Measurements from ENCODE around the gene ZRANB2. TPM values are rescaled to one million over a fixed set of nuclear protein-coding genes. Genes with fewer than 3 reads are reported as not detected.
A peak's percentile ranks its signal among the peaks of the same experiment; 100 is the strongest.

ZRANB2 gene
- total and polyA plus RNA-seq, 2 experiments from 2014 or later, result 29.3 to 76.7 TPM

DNA sequence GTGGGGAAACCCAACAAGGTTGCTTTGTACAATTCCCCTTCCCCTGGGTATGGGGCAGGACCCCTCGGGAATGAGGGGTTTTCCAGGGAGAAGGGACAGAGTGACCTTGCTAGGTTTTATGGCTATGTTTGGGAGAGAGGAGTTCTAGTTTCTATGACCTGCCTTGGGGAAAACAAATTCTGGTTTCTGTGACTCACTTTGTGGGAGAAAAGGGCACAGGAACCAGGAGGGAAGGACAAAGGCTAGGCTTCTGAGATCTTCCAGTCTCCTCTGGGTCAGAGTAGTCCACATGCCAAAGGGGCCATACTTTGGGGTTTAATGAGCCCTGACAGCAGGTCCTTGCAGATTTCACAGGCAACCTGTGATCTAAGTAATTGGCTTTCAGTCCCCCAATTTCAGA lies 27.7 kb downstream of the ZRANB2 start:
- TF ChIP-seq EZH2 (IDR thresholded peaks at IDR 0.05; ENCODE audit: insufficient read depth, poor library complexity, severe bottlenecking), result no peak
- no peak for TF ChIP-seq EZH2phosphoT487 (IDR thresholded peaks at IDR 0.05; ENCODE audit: insufficient read depth, low read depth)
- in situ Hi-C loops (cut with MboI), result loop anchor here (5.0 to 10.0 kb wide), 2 partner anchors 368 to 526 kb away; no protein-coding TSS in a partner anchor
- WGBS, 2 experiments (ENCODE audit: low coverage in 1 of 2, low lambda C conversion rate in 2 of 2, missing lambda C conversion rate in 2 of 2), result 44 to 45% methylated on average over 1 of the region's 1 CpG

DNA sequence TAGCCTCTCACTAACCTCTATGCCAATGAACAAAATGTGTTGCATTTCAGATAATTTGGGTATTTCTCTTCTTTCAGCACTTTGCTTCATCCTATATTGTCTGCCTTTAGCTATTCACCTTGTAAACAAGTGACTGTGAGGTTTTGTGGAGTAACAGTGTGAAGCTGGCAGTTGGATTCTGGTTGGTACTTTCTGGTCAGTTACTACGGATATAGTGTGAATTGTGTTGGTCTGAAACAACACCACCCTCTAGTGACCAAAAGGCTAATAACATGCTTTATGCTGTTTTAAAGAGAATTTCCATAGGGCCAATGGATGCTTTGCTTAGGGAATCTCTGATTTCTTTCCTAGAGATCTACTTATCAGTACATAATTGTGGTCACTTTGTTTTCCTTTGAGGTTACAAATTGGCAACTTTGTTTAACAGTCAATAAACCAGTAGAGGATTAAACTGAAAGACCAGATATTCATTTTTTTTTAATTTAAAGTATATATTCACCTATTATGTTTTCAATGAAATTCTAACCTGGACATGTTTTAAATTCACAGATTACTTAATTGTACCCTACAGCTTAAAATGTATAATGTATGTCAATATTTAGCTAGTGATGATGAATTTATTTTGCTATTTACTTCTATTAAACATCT lies 30.8 kb downstream of the ZRANB2 start:
- H3K4me3 ChIP-seq, result no peak overlapping the region
- H3K36me3 ChIP-seq (ENCODE audit: low read depth), result no peaks in the 10 kb centered on the region
- in situ Hi-C loops (cut with MboI), result loop anchor here (5.0 to 10.0 kb wide), 3 partner anchors 365 to 615 kb away; no protein-coding TSS in a partner anchor
- no peak overlapping the region for H3K27ac ChIP-seq
- TF ChIP-seq EZH2phosphoT487 (IDR thresholded peaks at IDR 0.05; ENCODE audit: insufficient read depth, low read depth) (no peak), EZH2 (IDR thresholded peaks at IDR 0.05; ENCODE audit: insufficient read depth, poor library complexity, severe bottlenecking) (no peak)
- peaks cover 22% of the 10 kb centered on the region; the same call in 1 of the 2 replicates for H3K27me3 ChIP-seq (replicated peaks; ENCODE audit: insufficient read depth)
- H3F3A ChIP-seq (ENCODE audit: insufficient read depth), result 0 out of 2 replicates have a peak, but pooled peaks cover 6% of the 10 kb centered on the region
- DNase-seq, result peak; percentile 75
- no peak overlapping the region for H2AFZ ChIP-seq
- no peaks in the 10 kb centered on the region for H3K9me3 ChIP-seq (ENCODE audit: low read depth)
- WGBS, 2 experiments (ENCODE audit: low coverage in 1 of 2, low lambda C conversion rate in 2 of 2, missing lambda C conversion rate in 2 of 2), result 0 to 6% methylated on average over 1 of the region's 1 CpG
- H4K20me1 ChIP-seq (ENCODE audit: insufficient read depth), result no peaks in the 10 kb centered on the region
- H3K4me1 ChIP-seq (ENCODE audit: insufficient read depth), result no peaks in the 10 kb centered on the region
- no peaks in the 10 kb centered on the region for H3K79me2 ChIP-seq (ENCODE audit: insufficient read depth)
- no peaks in the 10 kb centered on the region for H3K9me2 ChIP-seq (ENCODE audit: insufficient read depth)
- no peak overlapping the region for H3K9ac ChIP-seq
- H3K4me2 ChIP-seq (ENCODE audit: unreplicated experiment), result no peak overlapping the region

More for the DNA sequence above, 27.7 kb downstream of the ZRANB2 start:
- H2AFZ ChIP-seq, result no peak overlapping the region
- H4K20me1 ChIP-seq (ENCODE audit: insufficient read depth), result no peaks in the 10 kb centered on the region
- DNase-seq, result no peak
- no peak overlapping the region for H3K4me3 ChIP-seq
- H3F3A ChIP-seq (ENCODE audit: insufficient read depth), result peaks cover 35% of the 10 kb centered on the region
- no peak overlapping the region for H3K9ac ChIP-seq
- H3K79me2 ChIP-seq (ENCODE audit: insufficient read depth), result no peaks in the 10 kb centered on the region
- no peaks in the 10 kb centered on the region for H3K9me3 ChIP-seq (ENCODE audit: low read depth)
- H3K4me2 ChIP-seq (ENCODE audit: unreplicated experiment), result no peak overlapping the region
- H3K4me1 ChIP-seq (ENCODE audit: insufficient read depth), result no peaks in the 10 kb centered on the region
- H3K9me2 ChIP-seq (ENCODE audit: insufficient read depth), result no peaks in the 10 kb centered on the region
- H3K27ac ChIP-seq, result no peak overlapping the region
- H3K36me3 ChIP-seq (ENCODE audit: low read depth), result peaks cover 10% of the 10 kb centered on the region; the same call in 1 of the 2 replicates
- peaks cover 5% of the 10 kb centered on the region; the same call in 1 of the 2 replicates for H3K27me3 ChIP-seq (replicated peaks; ENCODE audit: insufficient read depth)

DNA sequence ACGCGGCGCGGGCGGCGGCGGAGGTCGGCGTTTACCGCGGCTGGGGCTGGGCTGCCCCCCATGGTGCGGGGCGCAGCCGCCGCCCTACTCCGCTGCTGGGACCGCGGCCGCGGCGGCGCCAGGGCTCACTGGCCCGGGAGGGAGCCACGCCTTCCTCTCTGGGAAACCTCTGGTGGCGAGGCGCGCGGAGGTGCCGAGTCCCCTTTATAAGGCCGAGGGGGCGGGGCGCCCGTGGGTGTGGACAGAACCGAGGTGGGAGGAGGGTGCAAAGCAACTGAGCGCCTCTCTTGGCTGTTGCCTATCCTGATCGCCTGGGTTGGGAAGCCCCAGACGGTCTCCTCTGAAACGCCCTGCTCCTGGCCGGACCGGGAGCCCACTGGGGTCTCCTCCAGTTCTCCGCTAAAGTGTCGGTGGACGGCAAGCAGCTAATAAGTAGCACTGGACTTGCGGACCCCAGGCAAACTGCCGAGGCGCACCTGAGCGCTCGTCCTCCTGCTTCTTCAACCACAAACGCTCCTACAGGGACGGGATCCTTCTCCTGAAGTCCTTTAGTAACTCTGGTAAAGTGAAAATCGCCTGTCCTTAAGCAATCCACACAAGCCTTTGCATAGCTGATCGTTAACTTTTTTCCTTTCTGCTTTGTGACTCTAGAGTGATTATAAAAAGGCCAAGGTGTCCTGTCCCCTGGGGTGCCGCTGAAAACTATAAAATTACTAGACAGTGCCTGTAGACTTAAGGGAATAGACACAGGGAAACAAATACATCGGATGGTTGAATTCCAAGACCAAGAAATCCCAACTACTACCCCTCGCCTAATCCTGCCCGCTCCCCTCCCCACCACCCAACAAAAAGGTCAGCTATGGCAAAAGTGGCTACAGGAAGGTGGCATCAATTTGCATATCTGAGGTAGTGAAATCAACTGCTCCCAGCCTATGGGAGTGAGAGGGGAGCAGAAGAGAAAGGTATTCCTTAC lies 32.9 kb downstream of the ZRANB2 start, which contains the start of gene PTGER3:
PTGER3 (minus strand) TSS at position 182 of the 973 bp plus-strand sequence. CDS start 239 bp downstream, outside the sequence.
- H3K36me3 ChIP-seq (ENCODE audit: low read depth), result no peaks in the 10 kb centered on the region
- H3F3A ChIP-seq (ENCODE audit: insufficient read depth), result no peaks in the 10 kb centered on the region
- H3K27me3 ChIP-seq (replicated peaks; ENCODE audit: insufficient read depth), result peaks cover 22% of the 10 kb centered on the region; the same call in 1 of the 2 replicates
- peak; percentile 63 for DNase-seq
- 11 to 15% methylated on average over 31 to 44 of the region's 56 CpGs for WGBS, 2 experiments (ENCODE audit: low coverage in 1 of 2, low lambda C conversion rate in 2 of 2, missing lambda C conversion rate in 2 of 2)
- peak within 1 kb of the TSS; percentile 81 for H3K4me2 ChIP-seq (ENCODE audit: unreplicated experiment)
- no peaks in the 10 kb centered on the region for H3K9me3 ChIP-seq (ENCODE audit: low read depth)
- no peaks in the 10 kb centered on the region for H3K79me2 ChIP-seq (ENCODE audit: insufficient read depth)
- no peaks in the 10 kb centered on the region for H3K4me1 ChIP-seq (ENCODE audit: insufficient read depth)
- no peak within 1 kb of the TSS for H3K9ac ChIP-seq
- no peak within 1 kb of the TSS for H3K27ac ChIP-seq
- TF ChIP-seq EZH2phosphoT487 (IDR thresholded peaks at IDR 0.05; ENCODE audit: insufficient read depth, low read depth) (no peak), EZH2 (IDR thresholded peaks at IDR 0.05; ENCODE audit: insufficient read depth, poor library complexity, severe bottlenecking) (no peak)
- peak within 1 kb of the TSS; percentile 82 for H2AFZ ChIP-seq
- H3K9me2 ChIP-seq (ENCODE audit: insufficient read depth), result no peaks in the 10 kb centered on the region
- H3K4me3 ChIP-seq, result peak within 1 kb of the TSS; percentile 65
- no peaks in the 10 kb centered on the region for H4K20me1 ChIP-seq (ENCODE audit: insufficient read depth)
- in situ Hi-C loops (cut with MboI), result loop anchor here (10.0 kb wide), 1 partner anchor 613 kb away; no protein-coding TSS in a partner anchor
